GM23338 (cell line): Measurements from ENCODE around the gene RIT1. TPM values are rescaled to one million over a fixed set of nuclear protein-coding genes. Genes with fewer than 3 reads are reported as not detected.

ENCODE experiments used
- ATAC-seq: fragments of 200-7000 bp; cut with Tn5 transposase; 3 replicates; pipeline ENCODE4 v1.9.1; 2020
- DNase-seq: peaks from one replicate; pipeline ENCODE4 v3.0.0-alpha.2; 2015; ENCODE audit warnings: low spot score
- H2AFZ ChIP-seq: fragments of 200-600 bp; sonication (generic); 2 replicates; pipeline ENCODE4 v1.8.0; 2016; ENCODE audit warnings: antibody characterized with exemption, mild to moderate bottlenecking, moderate library complexity
- H3F3A ChIP-seq: fragments of 200-600 bp; sonication (generic); replicated peaks from 2 replicates; pipeline ENCODE4 v1.8.0; 2017; ENCODE audit warnings: antibody characterized with exemption, mixed run types, low read depth
- H3K27ac ChIP-seq: fragments of 200-600 bp; sonication (generic); 2 replicates; pipeline ENCODE4 v1.6.1; 2016; ENCODE audit warnings: low read depth
- H3K27me3 ChIP-seq: fragments of 200-600 bp; sonication (generic); 2 replicates; pipeline ENCODE4 v1.8.0; 2016; ENCODE audit warnings: mild to moderate bottlenecking, mixed run types, moderate library complexity; ENCODE audit not compliant: insufficient read depth
- H3K36me3 ChIP-seq: fragments of 200-600 bp; sonication (generic); 2 replicates; pipeline ENCODE4 v1.8.0; 2016; ENCODE audit warnings: mild to moderate bottlenecking; ENCODE audit not compliant: insufficient read depth
- H3K4me1 ChIP-seq: fragments of 200-600 bp; sonication (generic); 2 replicates; pipeline ENCODE4 v1.8.0; 2016; ENCODE audit warnings: mild to moderate bottlenecking, moderate library complexity; ENCODE audit not compliant: insufficient read depth
- H3K4me2 ChIP-seq: fragments of 200-600 bp; sonication (generic); 2 replicates; pipeline ENCODE4 v1.7.1; 2017; ENCODE audit warnings: mixed run types
- H3K4me3 ChIP-seq: fragments of 200-600 bp; sonication (generic); 2 replicates; pipeline ENCODE4 v1.6.1; 2016; ENCODE audit warnings: mixed run types
- H3K79me2 ChIP-seq: fragments of 200-600 bp; sonication (generic); replicated peaks from 2 replicates; pipeline ENCODE4 v1.8.0; 2017; ENCODE audit warnings: mild to moderate bottlenecking; ENCODE audit not compliant: insufficient read depth
- H3K9me2 ChIP-seq: fragments of 200-600 bp; sonication (generic); 2 replicates; pipeline ENCODE4 v1.8.0; 2017; ENCODE audit not compliant: insufficient read depth
- H4K20me1 ChIP-seq: fragments of 200-600 bp; sonication (generic); replicated peaks from 2 replicates; pipeline ENCODE4 v1.8.0; 2017; ENCODE audit warnings: mild to moderate bottlenecking; ENCODE audit not compliant: insufficient read depth
- H3K27ac Mint-ChIP-seq: 2 replicates; pipeline ENCODE4 v1.8.0; 2020; ENCODE audit warnings: inconsistent platforms, mild to moderate bottlenecking, moderate library complexity, mixed read lengths
- H3K27me3 Mint-ChIP-seq: 3 replicates; pipeline ENCODE4 v1.8.0; 2022; ENCODE audit warnings: low read depth, mild to moderate bottlenecking, moderate library complexity, mixed read lengths, inconsistent platforms; ENCODE audit not compliant: insufficient read depth, poor library complexity
- H3K36me3 Mint-ChIP-seq: 3 replicates; pipeline ENCODE4 v1.8.0; 2021; ENCODE audit warnings: low read depth, mild to moderate bottlenecking, inconsistent platforms, moderate library complexity, mixed read lengths
- H3K4me1 Mint-ChIP-seq: 3 replicates; pipeline ENCODE4 v1.8.0; 2020; ENCODE audit warnings: mild to moderate bottlenecking, inconsistent platforms, mixed read lengths
- H3K4me3 Mint-ChIP-seq: 3 replicates; pipeline ENCODE4 v1.8.0; 2021; ENCODE audit warnings: moderate library complexity, mild to moderate bottlenecking, inconsistent platforms, mixed read lengths
- H3K9me3 Mint-ChIP-seq: 3 replicates; pipeline ENCODE4 v1.8.0; 2020; ENCODE audit warnings: moderate library complexity, mild to moderate bottlenecking, inconsistent platforms, mixed read lengths
- CREB1 ChIP-seq: fragments of 250-450 bp; sonication (Bioruptor Pico); IDR thresholded peaks from 2 replicates; pipeline ENCODE4 v1.5.0; 2020; ENCODE audit warnings: low read depth, mild to moderate bottlenecking, moderate library complexity
- EZH2 ChIP-seq: fragments of 200-600 bp; sonication (generic); IDR thresholded peaks from one replicate; pipeline ENCODE4 v1.8.0; 2017; ENCODE audit warnings: antibody characterized with exemption, mild to moderate bottlenecking, low read depth; ENCODE audit not compliant: unreplicated experiment
- EZH2phosphoT487 ChIP-seq: fragments of 200-600 bp; sonication (generic); IDR thresholded peaks from one replicate; pipeline ENCODE4 v1.8.1; 2018; ENCODE audit warnings: antibody characterized with exemption; ENCODE audit not compliant: unreplicated experiment
- JUNB ChIP-seq: IDR thresholded peaks from one replicate; pipeline ENCODE4 v1.6.1; 2016; ENCODE audit warnings: antibody characterized with exemption; ENCODE audit not compliant: unreplicated experiment
- NANOG ChIP-seq: IDR thresholded peaks from 2 replicates; pipeline ENCODE4 v1.6.1; 2016; ENCODE audit warnings: antibody characterized with exemption, borderline replicate concordance
- REST ChIP-seq: IDR thresholded peaks from one replicate; pipeline ENCODE4 v1.6.1; 2018; ENCODE audit warnings: antibody characterized with exemption; ENCODE audit not compliant: unreplicated experiment
- STAT1 ChIP-seq: IDR thresholded peaks from one replicate; pipeline ENCODE4 v1.6.1; 2016; ENCODE audit warnings: antibody characterized with exemption; ENCODE audit not compliant: unreplicated experiment
- ZNF114 ChIP-seq: fragments of 250-450 bp; sonication (Bioruptor Pico); IDR thresholded peaks from 2 replicates; pipeline ENCODE4 v1.5.0; 2020; ENCODE audit warnings: mild to moderate bottlenecking, moderate library complexity
- ZNF331 ChIP-seq: fragments of 250-450 bp; sonication (Bioruptor Pico); IDR thresholded peaks from 2 replicates; pipeline ENCODE4 v1.5.0; 2020; ENCODE audit warnings: low read depth, mild to moderate bottlenecking, moderate library complexity
- ZNF462 ChIP-seq: fragments of 250-450 bp; sonication (Bioruptor Pico); IDR thresholded peaks from 2 replicates; pipeline ENCODE4 v1.5.0; 2020; ENCODE audit warnings: mild to moderate bottlenecking, moderate library complexity
- polyA plus RNA-seq: library from polyadenylated mRNA; unstranded; fragments of >200 nt; fragmentation: Nextera tagmentation; extraction: Ambion mirVana; gene quantifications from 2 replicates; pipeline ENCODE4 v1.2.1, GENCODE V29; 2016
- total RNA-seq: library from RNA; depleted of rRNA; stranded (reverse); fragments of >200 nt; shearing (Covaris generic); gene quantifications from 2 replicates; pipeline ENCODE4 v1.2.3, GENCODE V29; 2014
- TF ChIP-seq, protein P1 (sequence below): IDR thresholded peaks from 2 replicates; pipeline ENCODE4 v1.6.1; 2016; ENCODE audit warnings: antibody characterized with exemption

RIT1 gene
- total and polyA plus RNA-seq, 2 experiments from 2014 or later = 21.5 to 24.4 TPM

GRCh38 chr1:155873860-155874259, 37.3 kb downstream of the RIT1 start:
- H3K9me2 ChIP-seq = no peaks in the 10 kb centered on the region
- TF ChIP-seq ZNF114 (CRISPR knock-in tag) = no peak
- TF ChIP-seq NANOG = no peak
- TF ChIP-seq EZH2phosphoT487 = no peak
- no peak for TF ChIP-seq ZNF331 (CRISPR knock-in tag)
- no peak for TF ChIP-seq ZNF462 (CRISPR knock-in tag)
- TF ChIP-seq, protein P1, sequence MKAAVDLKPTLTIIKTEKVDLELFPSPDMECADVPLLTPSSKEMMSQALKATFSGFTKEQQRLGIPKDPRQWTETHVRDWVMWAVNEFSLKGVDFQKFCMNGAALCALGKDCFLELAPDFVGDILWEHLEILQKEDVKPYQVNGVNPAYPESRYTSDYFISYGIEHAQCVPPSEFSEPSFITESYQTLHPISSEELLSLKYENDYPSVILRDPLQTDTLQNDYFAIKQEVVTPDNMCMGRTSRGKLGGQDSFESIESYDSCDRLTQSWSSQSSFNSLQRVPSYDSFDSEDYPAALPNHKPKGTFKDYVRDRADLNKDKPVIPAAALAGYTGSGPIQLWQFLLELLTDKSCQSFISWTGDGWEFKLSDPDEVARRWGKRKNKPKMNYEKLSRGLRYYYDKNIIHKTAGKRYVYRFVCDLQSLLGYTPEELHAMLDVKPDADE = no peak
- TF ChIP-seq REST = no peak
- TF ChIP-seq JUNB = no peak
- no peak for TF ChIP-seq EZH2
- no peak for TF ChIP-seq CREB1
- TF ChIP-seq STAT1 = no peak
- H3K36me3 Mint-ChIP-seq = no peaks in the 10 kb centered on the region; the same call in 2 of the 3 replicates
- H2AFZ ChIP-seq = no peak overlapping the region
- DNase-seq (no peak), ATAC-seq (no peak)
- H3K4me1 ChIP-seq = no peaks in the 10 kb centered on the region
- no peaks in the 10 kb centered on the region for H3K79me2 ChIP-seq
- no peaks in the 10 kb centered on the region for H3K36me3 ChIP-seq
- H3F3A ChIP-seq = no peaks in the 10 kb centered on the region
- H3K4me2 ChIP-seq = no peak overlapping the region
- H3K27ac Mint-ChIP-seq = no peak overlapping the region
- H4K20me1 ChIP-seq = no peaks in the 10 kb centered on the region; the same call in 1 of the 2 replicates
- no peaks in the 10 kb centered on the region for H3K4me1 Mint-ChIP-seq
- H3K9me3 Mint-ChIP-seq = no peaks in the 10 kb centered on the region; the same call in 2 of the 3 replicates
- no peak overlapping the region for H3K27ac ChIP-seq
- no peaks in the 10 kb centered on the region for H3K27me3 ChIP-seq
- H3K27me3 Mint-ChIP-seq = peaks cover 6% of the 10 kb centered on the region
- H3K4me3 Mint-ChIP-seq = no peak overlapping the region
- no peak overlapping the region for H3K4me3 ChIP-seq
